SK-N-MC (cell line): ENCODE results near the gene CAPSL.

Experiments
- EZH2 ChIP-seq: fragments of 200-600 bp; sonication (generic); IDR thresholded peaks from one replicate; pipeline ENCODE4 v1.6.1; 2017; ENCODE audit warnings: antibody characterized with exemption
- FOXP2 ChIP-seq: optimal IDR thresholded peaks from 2 replicates; pipeline ENCODE3; 2011; ENCODE audit warnings: mild to moderate bottlenecking, moderate library complexity; ENCODE audit not compliant: insufficient read depth; ENCODE audit errors: extremely low read length, control extremely low read depth
- POLR2AphosphoS5 ChIP-seq: IDR thresholded peaks from 2 replicates; pipeline ENCODE4 v1.6.1; 2012; ENCODE audit warnings: mild to moderate bottlenecking, low read depth, low read length, borderline replicate concordance

- TF ChIP-seq EZH2 (no peak), POLR2AphosphoS5 (no peak), FOXP2 (no peak)
Observed at GRCh38 chr5:35894131-35894530, 44.3 kb downstream of the CAPSL start.
